ENCODE results near the gene DNAJC11.
A peak's percentile ranks its signal among the peaks of the same experiment; 100 is the strongest.

Gene DNAJC11

GRCh38 chr1:6599141-6599975 is 102.3 kb downstream of the DNAJC11 start:
- no peak for DNase-seq

- no peak for DNase-seq
Observed at GRCh38 chr1:6597777-6598131, 103.9 kb downstream of the DNAJC11 start.

GRCh38 chr1:6596886-6597776 is 104.5 kb downstream of the DNAJC11 start:
- no peak for DNase-seq

GRCh38 chr1:6596351-6596750 is 105.3 kb downstream of the DNAJC11 start:
- DNase-seq, result no peak

- DNase-seq, result no peak
Observed at GRCh38 chr1:6594977-6595740, 106.5 kb downstream of the DNAJC11 start.

- no peak for DNase-seq
Observed at GRCh38 chr1:6593810-6594209, 107.8 kb downstream of the DNAJC11 start.

- DNase-seq, result no peak
Observed at GRCh38 chr1:6592865-6593593, 108.6 kb downstream of the DNAJC11 start.

- DNase-seq, result no peak
Observed at GRCh38 chr1:6592441-6592840, 109.2 kb downstream of the DNAJC11 start.

- DNase-seq, result no peak
Observed at GRCh38 chr1:6591644-6592043, 110.0 kb downstream of the DNAJC11 start.

- no peak for DNase-seq
Observed at GRCh38 chr1:6591222-6591621, 110.4 kb downstream of the DNAJC11 start.

- no peak for DNase-seq
Observed at GRCh38 chr1:6590046-6590445, 111.6 kb downstream of the DNAJC11 start.

- no peak for DNase-seq
Observed at GRCh38 chr1:6588893-6589520, 112.6 kb downstream of the DNAJC11 start.

- DNase-seq, result no peak
Observed at GRCh38 chr1:6588128-6588892, 113.3 kb downstream of the DNAJC11 start.

- DNase-seq, result peak; percentile 69 to 74
Observed at GRCh38 chr1:6587261-6588005, 114.2 kb downstream of the DNAJC11 start.

GRCh38 chr1:6586404-6586816 is 115.2 kb downstream of the DNAJC11 start:
- DNase-seq, result no peak

- no peak for DNase-seq
Observed at GRCh38 chr1:6585841-6586240, 115.8 kb downstream of the DNAJC11 start.

GRCh38 chr1:6585081-6585722 is 116.4 kb downstream of the DNAJC11 start:
- no peak for DNase-seq
